ENCODE data around the gene SHOX. TPM values are rescaled to one million over a fixed set of nuclear protein-coding genes. Genes with fewer than 3 reads are reported as not detected.
"Not testable (repeated sequence)": the region's sequence is repeated elsewhere in the genome, so short reads cannot be mapped to it uniquely, and the experiment has no call there.

Gene SHOX
- total RNA-seq, 1 donor from 2014 or later = not detected

- H3K9me3 ChIP-seq (replicated peaks) = peaks cover 8% of the 10 kb centered on the region
- peaks cover 77% of the 10 kb centered on the region for H3K27me3 ChIP-seq (ENCODE audit: low read depth)
- H3K27ac ChIP-seq (replicated peaks) = no peak overlapping the region
- no peak for DNase-seq
- no peaks in the 10 kb centered on the region for H3K36me3 ChIP-seq
- TF ChIP-seq CTCF (IDR thresholded peaks at IDR 0.05; ENCODE audit: borderline replicate concordance) = no peak
- H3K4me3 ChIP-seq = no peak overlapping the region
- H3K4me1 ChIP-seq = no peaks in the 10 kb centered on the region
- intact Hi-C loops (cut with micrococcal nuclease) = no loop called here
These were observed 16.2 kb downstream of the SHOX start for GRCh38 chrX:646796-647195.

- H3K27ac ChIP-seq (replicated peaks) = no peak overlapping the region
- H3K4me1 ChIP-seq = no peaks in the 10 kb centered on the region
- peaks cover 8% of the 10 kb centered on the region for H3K9me3 ChIP-seq (replicated peaks)
- no peak for TF ChIP-seq CTCF (IDR thresholded peaks at IDR 0.05; ENCODE audit: borderline replicate concordance)
- peaks cover 66% of the 10 kb centered on the region for H3K27me3 ChIP-seq (ENCODE audit: low read depth)
- intact Hi-C loops (cut with micrococcal nuclease) = no loop called here
- no peaks in the 10 kb centered on the region for H3K36me3 ChIP-seq
- no peak for DNase-seq
- H3K4me3 ChIP-seq = no peak overlapping the region
These were observed 18.6 kb downstream of the SHOX start for GRCh38 chrX:649166-649565.

GRCh38 chrX:650324-650723 lies 19.7 kb downstream of the SHOX start:
- no peak for TF ChIP-seq CTCF (IDR thresholded peaks at IDR 0.05; ENCODE audit: borderline replicate concordance)
- Histone ChIP-seq H3K27ac (replicated peaks) (no peak overlapping the region), H3K36me3 (no peaks in the 10 kb centered on the region), H3K27me3 (ENCODE audit: low read depth) (peaks cover 55% of the 10 kb centered on the region), H3K9me3 (replicated peaks) (peaks cover 8% of the 10 kb centered on the region), H3K4me3 (no peak overlapping the region), H3K4me1 (no peaks in the 10 kb centered on the region)
- DNase-seq = no peak
- intact Hi-C loops (cut with micrococcal nuclease) = no loop called here

GRCh38 chrX:650811-651210 lies 20.2 kb downstream of the SHOX start:
- DNase-seq = no peak
- H3K27ac ChIP-seq (replicated peaks) = no peak overlapping the region
- peaks cover 50% of the 10 kb centered on the region for H3K27me3 ChIP-seq (ENCODE audit: low read depth)
- intact Hi-C loops (cut with micrococcal nuclease) = no loop called here
- no peaks in the 10 kb centered on the region for H3K4me1 ChIP-seq
- H3K4me3 ChIP-seq = no peak overlapping the region
- no peak for TF ChIP-seq CTCF (IDR thresholded peaks at IDR 0.05; ENCODE audit: borderline replicate concordance)
- peaks cover 8% of the 10 kb centered on the region for H3K9me3 ChIP-seq (replicated peaks)
- no peaks in the 10 kb centered on the region for H3K36me3 ChIP-seq

GRCh38 chrX:651922-652321 lies 21.3 kb downstream of the SHOX start:
- DNase-seq; H3K9me3 ChIP-seq (replicated peaks); intact Hi-C loops (cut with micrococcal nuclease): not testable (repeated sequence)

GRCh38 chrX:652341-652741 lies 21.8 kb downstream of the SHOX start:
- no peak for DNase-seq
- Histone ChIP-seq H3K9me3 (replicated peaks) (peaks cover 8% of the 10 kb centered on the region), H3K36me3 (no peaks in the 10 kb centered on the region), H3K27ac (replicated peaks) (no peak overlapping the region), H3K4me1 (no peaks in the 10 kb centered on the region), H3K4me3 (no peak overlapping the region), H3K27me3 (ENCODE audit: low read depth) (peaks cover 39% of the 10 kb centered on the region)
- TF ChIP-seq CTCF (IDR thresholded peaks at IDR 0.05; ENCODE audit: borderline replicate concordance) = no peak
- intact Hi-C loops (cut with micrococcal nuclease) = no loop called here

More at GRCh38 chrX:651922-652321, 21.3 kb downstream of the SHOX start:
- not testable (repeated sequence) for H3K36me3 ChIP-seq; H3K27ac ChIP-seq (replicated peaks); H3K4me3 ChIP-seq; H3K4me1 ChIP-seq
- peaks cover 39% of the 10 kb centered on the region for H3K27me3 ChIP-seq (ENCODE audit: low read depth)

Data from left ventricle myocardium inferior (tissue), 1 donor.